ENCODE measurements around the gene MARK3. TPM values are rescaled to one million over a fixed set of nuclear protein-coding genes. Genes with fewer than 3 reads are reported as not detected.

MARK3 gene
- total and polyA plus RNA-seq, 2 of the 13 experiments (the other 11 are each of a cell fraction or from before 2014, with no cell fraction given): 47.7 to 56.6 TPM

GRCh38 chr14:103488960-103489359 is 103.7 kb downstream of the MARK3 start:
- Histone ChIP-seq H3K36me3 (replicated peaks in 1 of 2; ENCODE audit: control insufficient read depth in 1 of 2, insufficient read depth in 2 of 2, low read length in 2 of 2) (peaks cover 3 to 36% of the 10 kb centered on the region in 2 experiments), H3K4me2 (ENCODE audit: low read depth, low read length) (no peak overlapping the region), H3K9ac (ENCODE audit: insufficient read depth, low read depth, low read length) (no peak overlapping the region), H2AFZ (ENCODE audit: low read length) (no peak overlapping the region), H3K27me3 (ENCODE audit: control insufficient read depth in 1 of 2, insufficient read depth in 2 of 2, low read length in 2 of 2) (no peaks in the 10 kb centered on the region), H4K20me1 (ENCODE audit: insufficient read depth, low read length) (no peaks in the 10 kb centered on the region), H3K79me2 (ENCODE audit: insufficient read depth, low read length) (no peaks in the 10 kb centered on the region), H3K27ac (ENCODE audit: extremely low read length, insufficient read depth, low read length) (no peak overlapping the region), H3K4me1 (ENCODE audit: insufficient read depth, low read length) (no peaks in the 10 kb centered on the region), H3K4me3 (replicated peaks in 1 of 3; ENCODE audit: insufficient read depth in 1 of 3, low read depth in 2 of 3, low read length in 3 of 3) (no peak overlapping the region), H3K9me3 (ENCODE audit: low read length) (no peaks in the 10 kb centered on the region)
- ATAC-seq (no peak), DNase-seq (ENCODE audit: low spot score) (no peak), FAIRE-seq (no peak)
- POLR2A ChIA-PET: no interaction called here
- TF ChIP-seq MLX (CRISPR knock-in tag; IDR thresholded peaks at IDR 0.05) (no peak), TEAD3 (CRISPR knock-in tag; optimal IDR thresholded peaks at IDR 0.05; ENCODE audit: borderline replicate concordance) (no peak), ZNF761 (CRISPR knock-in tag; conservative IDR thresholded peaks at IDR 0.05) (no peak), ZNF557 (CRISPR knock-in tag; IDR thresholded peaks at IDR 0.05) (no peak), ZNF639 (CRISPR knock-in tag; conservative IDR thresholded peaks at IDR 0.05) (no peak), PAWR (CRISPR knock-in tag; IDR thresholded peaks at IDR 0.05; ENCODE audit: borderline replicate concordance) (no peak), ZNF484 (CRISPR knock-in tag; IDR thresholded peaks at IDR 0.05; ENCODE audit: borderline replicate concordance, low read depth) (no peak), FOXO4 (CRISPR knock-in tag; conservative IDR thresholded peaks at IDR 0.05) (no peak), ZSCAN29 (CRISPR knock-in tag; conservative IDR thresholded peaks at IDR 0.05) (no peak), ZFY (CRISPR knock-in tag; IDR thresholded peaks at IDR 0.05) (no peak), CENPX (CRISPR knock-in tag; IDR thresholded peaks at IDR 0.05) (no peak)
- BruUV-seq (replicated peaks): no TSS peak
- CTCF ChIA-PET (ENCODE audit: low intra/inter-chr PET ratio, low total read pairs): no interaction called here
- WGBS (ENCODE audit: low lambda C conversion rate): 97% methylated on average over 2 of the region's 2 CpGs
- in situ Hi-C loops (cut with HindIII; ENCODE audit: extremely low pct_ligation_motif_present, low pct_unique_long_range_greater_than_20kb): no loop called here
- intact Hi-C loops (cut with micrococcal nuclease; ENCODE audit: unreplicated experiment): no loop called here
